Activated CD8-positive, alpha-beta memory T cell treated with anti-CD3 and anti-CD28 coated beads, Interleukin-2, amount 50 U/mL, for 1 hour (primary cell): ENCODE measurements around the gene DPF1.

Experiments
- DNase-seq: peaks from one replicate; pipeline ENCODE4 v3.0.0-alpha.2; 2020; ENCODE audit errors: extremely low read depth

Gene DPF1

DNA sequence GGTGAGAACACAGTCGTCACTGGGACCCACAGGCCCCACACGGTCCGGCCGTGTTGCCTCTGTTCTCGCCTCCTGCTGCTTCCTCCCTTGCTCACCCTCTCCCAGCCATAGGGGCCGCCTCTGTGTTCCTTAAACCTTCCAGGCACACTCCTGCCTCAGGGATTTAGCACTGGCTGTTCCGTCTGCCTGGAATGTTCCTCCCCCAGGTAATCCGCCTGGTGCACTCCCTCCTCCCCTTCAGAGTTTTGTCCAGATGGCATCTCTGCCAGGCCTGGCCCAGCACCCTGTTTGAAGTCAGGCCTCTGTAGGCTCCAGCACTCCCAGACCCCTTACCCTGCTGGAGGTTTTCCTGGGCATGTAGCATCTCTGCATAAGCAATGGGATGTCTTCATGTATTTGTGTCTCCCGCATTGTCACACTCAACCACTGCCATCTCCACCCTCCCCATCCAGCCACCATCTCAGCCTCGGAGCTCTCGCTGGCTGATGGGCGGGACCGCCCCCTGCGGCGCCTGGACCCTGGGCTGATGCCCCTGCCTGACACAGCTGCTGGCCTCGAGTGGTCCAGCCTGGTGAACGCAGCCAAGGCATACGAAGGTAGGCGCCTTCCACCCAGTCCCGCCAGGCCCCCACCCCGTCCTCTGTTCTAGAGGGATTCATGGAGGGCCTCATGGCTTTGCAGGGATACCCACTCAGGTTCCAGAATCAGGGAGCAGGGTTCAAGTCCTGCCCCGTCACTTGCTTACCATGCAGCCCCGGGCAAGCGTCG lies 25.9 kb downstream of the DPF1 start:
- no peak for DNase-seq

DNA sequence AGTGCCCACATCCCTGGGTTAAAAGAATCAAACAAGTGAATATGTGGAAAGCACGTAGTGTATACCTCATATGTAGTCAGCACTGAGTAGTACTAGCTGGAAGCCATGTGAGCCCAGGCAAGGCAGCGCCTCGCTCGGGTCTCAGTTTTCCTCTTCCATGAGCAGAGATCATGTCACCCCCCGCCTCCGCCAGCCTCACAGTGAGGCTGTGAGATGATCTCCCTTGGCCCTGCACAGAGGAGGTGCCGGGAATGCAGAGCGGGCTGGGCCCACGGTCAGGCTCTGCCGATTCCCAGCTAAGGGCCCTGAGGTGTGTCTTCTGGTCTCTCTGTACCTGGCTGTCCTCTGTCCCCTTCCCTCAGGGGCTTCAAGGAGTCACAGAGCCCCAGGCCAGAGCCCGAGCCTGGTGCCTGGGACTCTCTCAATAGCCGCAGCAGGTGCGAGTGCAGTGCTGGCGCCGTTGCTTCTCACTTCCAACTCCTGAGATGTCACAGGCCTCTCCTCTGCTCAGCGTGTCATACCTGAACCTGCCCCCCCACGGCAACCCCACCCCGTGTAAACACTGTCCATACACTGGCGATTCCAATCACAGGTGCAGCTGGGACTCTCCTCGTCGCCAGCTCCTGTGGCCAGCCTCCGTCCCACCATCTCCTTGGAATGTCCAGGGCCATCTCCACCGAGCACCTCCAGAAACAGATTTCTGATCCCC lies 26.9 kb downstream of the DPF1 start:
- DNase-seq: no peak

DNA sequence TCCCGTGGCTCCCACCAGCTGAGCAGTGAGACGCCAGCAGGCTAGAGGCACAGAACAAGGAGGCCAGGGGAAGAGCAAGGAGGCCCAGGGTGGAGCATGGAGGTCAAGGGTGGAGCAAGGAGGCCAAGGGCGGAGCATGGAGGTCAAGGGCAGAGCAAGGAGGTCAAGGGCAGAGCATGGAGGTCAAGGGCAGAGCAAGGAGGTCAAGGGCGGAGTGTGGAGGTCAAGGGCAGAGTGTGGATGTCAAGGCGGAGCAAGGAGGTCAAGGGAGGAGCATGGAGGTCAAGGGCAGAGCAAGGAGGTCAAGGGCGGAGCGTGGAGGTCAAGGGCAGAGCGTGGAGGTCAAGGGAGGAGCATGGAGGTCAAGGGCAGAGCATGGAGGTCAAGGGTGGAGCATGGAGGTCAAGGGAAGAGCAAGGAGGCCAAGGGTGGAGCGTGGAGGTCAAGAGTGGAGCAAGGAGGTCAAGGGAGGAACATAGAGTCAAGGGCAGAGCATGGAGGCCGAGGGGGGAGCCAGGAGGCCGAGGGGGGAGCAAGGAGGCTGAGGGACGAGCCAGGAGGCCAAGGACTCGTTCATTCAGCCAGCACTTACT lies 27.7 kb downstream of the DPF1 start:
- DNase-seq: no peak

DNA sequence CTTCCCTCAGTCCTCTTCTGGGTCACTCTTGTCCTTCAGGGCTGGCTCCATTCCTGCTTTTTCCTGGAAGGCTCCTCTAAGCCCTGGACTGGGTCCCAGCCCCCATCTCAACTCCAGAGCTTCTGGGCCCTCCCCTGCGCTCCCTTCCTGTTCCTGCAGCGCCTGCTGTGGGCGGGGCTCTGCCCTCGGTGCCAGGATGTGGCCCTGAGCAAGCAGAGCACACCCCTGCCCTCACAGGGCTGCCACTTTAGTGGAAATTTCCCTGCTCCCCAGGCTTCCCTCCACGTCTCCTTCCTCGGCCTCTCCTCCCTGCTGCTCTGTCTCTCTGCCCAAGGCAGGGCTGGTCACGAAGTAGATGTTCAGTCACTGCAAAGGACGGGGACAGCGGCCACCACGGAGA lies 28.8 kb downstream of the DPF1 start:
- no peak for DNase-seq

DNA sequence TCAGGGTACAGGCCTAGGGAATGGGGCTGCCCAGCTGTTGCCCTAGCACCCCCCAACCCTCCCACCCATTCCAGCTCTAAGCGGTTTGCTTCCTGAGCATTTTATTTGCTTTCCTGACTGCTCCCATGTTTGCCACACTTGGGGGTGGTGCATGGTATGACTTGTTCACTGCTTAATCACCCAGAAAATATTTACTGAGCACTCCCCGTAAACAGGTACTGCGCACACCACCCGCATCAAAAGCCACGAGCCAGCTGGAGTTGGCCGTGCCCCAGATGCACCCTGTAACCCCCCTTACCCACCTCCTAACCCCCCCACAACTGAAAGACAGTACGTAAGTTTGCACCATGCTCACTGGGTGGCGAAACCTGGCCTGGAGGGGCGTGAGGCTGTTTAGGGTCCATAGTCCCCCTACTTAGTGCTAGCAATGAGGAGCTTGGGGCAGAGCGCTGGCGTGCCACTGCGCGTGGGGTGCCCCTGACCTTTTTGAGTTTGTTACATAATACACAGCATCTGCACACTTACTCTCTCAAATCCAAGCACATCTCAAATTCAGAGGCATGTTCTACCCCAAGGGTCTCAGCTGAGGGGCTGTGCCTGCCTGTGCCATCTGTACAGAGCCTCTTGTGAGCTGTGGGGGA lies 29.8 kb downstream of the DPF1 start:
- no peak for DNase-seq

DNA sequence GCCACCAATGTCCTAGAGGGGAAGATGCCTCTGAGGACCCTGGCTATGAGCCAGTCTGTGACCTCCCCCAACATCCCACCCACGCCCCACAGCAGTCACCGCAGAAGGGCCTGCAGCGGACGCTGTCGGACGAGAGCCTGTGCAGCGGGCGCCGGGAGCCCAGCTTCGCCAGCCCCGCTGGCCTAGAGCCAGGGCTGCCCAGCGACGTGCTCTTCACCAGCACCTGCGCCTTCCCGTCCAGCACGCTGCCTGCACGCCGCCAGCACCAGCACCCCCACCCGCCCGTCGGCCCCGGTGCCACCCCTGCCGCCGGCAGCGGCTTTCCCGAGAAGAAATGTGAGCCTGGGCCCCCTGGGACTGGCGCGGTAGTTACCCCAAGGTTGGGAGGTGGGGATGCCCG lies 30.6 kb downstream of the DPF1 start:
- no peak for DNase-seq

DNA sequence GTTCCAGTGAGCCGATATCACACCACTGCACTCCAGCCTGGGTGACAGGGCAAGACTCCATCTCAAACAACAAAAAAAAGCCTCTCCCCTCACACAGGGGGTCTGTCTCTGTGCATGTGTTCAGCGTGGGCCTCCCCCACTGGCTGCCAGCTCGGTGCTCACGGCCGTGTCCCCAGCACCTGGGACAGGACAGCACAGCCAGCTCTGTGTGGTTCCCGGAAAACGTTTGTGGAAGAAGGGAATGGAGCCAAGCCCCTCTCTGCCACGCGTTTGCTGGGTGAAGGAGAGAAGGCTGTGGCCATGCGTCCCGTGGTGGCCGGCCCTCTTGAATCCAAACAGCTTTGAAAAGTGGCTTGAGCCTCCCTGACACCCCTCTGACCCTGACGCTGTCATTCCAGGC lies 32.3 kb downstream of the DPF1 start:
- no peak for DNase-seq

DNA sequence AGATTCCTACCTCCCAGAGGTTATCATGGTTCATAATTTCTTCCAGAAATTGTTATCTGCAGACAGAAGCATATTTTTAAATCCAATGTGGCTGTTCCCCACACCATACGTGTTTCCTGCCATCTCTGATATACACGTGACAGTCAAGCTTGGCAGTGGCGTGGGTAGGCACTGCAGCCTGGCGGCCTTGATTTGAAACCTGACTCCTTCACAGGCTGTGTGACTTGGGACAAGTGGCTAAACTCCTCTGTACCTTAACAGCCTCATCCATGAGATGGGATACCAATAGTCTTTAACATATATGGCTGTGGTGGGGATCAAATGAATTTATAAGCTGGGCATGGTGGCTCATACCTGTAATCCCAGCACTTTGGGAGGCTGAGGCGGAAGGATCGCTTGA lies 33.2 kb downstream of the DPF1 start:
- no peak for DNase-seq

DNA sequence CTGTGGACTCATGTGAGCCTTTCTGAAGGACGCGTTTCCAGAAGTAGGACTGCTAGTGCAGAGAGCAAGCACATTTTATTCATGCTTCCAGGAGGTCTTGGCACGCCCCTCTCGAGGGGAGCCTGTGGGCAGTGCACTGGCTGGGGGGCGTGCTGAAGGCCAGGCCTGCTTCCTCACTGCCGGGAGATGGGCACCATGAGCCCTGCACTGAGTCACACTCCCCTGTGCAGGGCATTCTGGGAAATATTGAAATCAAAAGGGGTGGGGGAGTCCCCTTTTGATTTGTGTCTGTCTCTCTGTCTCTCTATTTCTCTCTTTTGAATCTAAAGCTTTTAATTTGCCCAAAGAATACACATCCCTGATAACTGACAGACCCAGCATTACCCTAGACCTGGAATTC lies 34.0 kb downstream of the DPF1 start:
- no peak for DNase-seq

DNA sequence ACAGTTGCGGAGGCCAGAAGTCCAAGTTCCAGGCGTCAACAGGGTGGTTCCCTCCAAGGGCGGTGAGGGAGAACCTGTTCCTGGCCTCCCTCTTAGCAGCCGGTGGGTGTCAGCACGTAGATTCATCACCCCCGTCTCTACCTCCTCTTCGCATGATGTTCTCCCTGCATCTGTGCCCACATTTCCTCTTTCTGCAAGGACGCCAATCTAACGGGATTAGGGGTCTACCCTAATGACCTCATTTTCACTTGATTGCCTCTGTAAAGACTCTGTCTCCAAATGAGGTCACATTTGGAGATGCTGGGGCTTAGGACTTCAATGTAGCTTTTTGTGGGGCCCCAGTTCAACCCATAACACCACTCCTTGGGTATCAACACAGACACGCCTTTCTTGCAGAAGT lies 38.5 kb downstream of the DPF1 start:
- DNase-seq: no peak

DNA sequence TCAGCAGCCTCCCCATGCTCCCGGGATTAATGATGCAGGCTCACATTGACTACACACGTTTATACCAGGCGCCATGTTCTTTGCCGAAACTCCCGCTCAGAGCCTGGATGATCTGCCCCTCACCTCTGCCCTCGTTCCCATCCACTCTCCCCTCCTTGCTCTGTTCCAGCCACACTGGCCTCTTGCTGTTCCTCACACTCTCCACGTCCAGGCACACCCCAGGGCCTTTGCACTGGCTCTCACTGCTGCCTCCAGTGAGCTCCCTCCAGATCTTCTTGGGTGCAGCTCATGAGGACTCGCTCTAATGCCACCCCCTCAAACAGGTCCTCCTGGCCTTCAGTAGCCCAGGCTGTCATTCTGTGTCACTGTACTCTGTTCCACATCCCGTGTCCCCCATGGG lies 39.2 kb downstream of the DPF1 start:
- DNase-seq: no peak

DNA sequence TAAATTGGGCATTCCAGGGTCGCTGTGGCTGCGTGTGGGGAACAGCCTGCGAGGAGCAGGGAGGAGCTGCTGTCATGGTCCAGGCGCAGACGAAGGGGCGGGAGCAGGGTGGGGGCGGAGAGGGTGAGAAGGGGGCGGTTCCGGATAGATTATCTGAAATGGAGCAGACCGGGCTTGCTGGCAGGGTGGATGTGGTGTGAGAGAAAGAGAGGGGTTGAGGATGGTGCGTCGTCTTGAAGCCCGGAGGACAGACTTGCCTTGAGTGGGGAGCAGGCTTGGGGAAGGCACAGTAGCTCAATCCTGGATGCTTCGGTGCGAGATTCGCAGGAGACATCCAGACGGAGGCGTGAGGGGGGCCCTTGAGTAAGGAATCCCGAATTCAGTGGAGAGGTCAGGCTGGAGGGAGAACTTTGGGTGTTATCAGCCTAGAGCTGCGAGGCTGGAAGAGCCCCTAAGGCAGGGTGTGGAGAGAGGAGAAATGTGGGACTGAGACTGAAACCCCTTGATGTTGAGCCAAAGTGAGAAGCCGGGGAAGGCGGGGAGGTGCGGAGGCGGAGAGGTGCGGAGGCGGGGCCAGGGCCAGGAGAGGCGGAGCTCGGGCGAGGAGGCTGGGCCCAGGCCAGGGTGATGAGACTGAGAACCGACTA lies 40.6 kb downstream of the DPF1 start:
- no peak for DNase-seq

DNA sequence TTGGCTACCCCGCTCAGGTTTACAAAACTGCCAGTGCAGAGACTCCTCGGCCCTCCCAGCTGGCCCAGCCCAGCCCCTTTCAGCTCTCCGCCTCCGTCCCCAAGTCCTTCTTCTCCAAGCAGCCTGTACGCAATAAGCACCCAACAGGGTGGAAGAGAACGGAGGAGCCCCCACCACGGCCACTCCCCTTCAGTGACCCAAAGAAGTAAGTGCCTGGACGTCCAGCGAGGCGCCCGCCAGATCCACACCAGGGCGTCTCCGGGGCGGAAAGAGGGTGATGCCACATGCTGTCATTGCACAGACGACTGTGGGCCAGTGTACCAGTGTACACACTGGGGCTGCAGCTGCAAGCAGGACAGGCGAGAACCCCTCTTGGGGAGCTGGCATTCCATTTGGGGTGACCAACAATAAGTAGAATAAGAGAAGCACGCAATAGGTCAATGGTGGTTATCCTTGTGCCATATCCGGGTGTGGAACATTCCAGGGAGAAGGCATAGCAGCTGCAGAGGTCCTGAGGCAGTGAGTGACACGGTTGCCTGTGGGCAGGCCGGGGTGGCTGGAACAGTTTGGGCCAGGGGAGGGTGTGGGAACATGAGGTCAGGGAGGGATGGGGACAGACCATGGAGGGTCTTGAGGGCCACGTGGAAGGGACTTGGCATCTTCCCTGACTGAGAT lies 41.3 kb downstream of the DPF1 start:
- DNase-seq: no peak

DNA sequence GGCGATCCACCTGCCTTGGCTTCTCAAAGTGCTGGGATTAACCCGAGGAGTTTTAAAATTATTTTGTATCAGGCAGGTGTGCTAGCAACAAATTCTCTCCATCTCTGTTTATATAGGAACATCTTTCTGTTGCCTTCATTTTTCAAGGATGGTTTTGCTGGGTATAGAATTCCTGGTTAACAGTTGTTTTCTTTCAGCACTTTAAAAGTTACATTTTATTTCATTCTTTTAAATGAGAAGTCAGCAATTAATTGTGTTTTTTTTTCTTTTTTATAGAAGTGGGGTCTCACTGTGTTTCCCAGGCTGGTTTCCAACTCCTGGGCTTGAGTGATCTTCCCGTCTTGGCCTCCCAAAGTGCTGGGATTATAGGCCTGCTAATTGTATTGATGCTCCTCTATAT lies 44.0 kb downstream of the DPF1 start:
- no peak for DNase-seq

DNA sequence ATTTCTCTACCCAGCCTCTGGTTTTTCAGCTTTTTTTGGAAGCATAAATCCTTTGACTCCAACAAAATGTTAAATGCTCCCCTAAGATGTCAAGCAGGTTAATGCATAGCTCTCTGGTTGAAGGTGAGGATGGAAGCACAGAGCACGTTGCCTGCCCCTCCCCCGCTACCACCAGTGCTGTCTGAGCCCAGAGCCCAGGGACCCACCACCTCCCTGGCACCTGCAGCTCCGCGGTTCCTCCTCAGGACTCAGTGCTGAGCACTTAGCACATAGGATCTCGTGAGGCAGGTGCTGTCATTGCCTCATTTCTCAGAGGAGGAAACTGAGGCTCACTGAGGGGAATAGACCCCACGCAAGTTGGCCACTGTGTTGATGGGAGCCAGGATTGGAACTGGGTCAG lies 48.6 kb downstream of the DPF1 start:
- DNase-seq: no peak

DNA sequence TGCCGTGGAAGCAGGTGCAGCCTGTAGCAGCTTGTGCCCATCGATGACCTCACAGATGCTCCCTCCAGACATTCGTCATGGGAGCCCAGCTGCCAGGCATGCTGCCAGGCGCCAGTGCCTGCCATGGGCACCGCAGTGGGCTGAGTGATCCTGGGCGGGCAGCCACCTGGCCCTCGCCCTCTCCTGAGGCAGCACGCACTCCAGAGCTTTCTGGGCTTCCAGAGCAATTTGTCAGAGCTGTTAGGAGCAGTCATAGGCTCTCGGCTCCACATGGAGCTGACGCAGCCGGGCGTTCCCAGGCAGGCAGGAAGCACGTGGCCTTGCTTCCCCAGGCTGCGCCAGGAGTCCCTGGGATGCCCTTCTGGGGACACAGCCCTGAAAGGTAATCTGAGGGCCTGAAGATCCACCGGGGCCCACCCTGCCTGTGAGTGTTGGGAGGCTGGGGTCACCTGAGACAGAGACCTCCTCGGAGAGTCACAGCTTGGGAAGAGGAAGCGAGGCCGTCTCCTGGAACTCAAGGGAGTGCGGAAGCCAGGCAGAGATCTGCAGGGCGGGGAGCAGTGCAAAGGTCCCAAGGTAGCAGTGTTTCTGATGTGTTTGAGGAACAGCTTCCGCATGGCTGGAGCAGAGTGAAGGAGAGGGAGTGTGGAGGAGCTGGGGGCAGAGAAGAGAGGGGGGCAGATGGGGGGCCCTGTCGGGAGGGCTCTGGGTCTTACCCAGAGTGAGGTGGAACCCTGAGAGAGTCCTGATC lies 50.6 kb downstream of the DPF1 start:
- DNase-seq: no peak

DNA sequence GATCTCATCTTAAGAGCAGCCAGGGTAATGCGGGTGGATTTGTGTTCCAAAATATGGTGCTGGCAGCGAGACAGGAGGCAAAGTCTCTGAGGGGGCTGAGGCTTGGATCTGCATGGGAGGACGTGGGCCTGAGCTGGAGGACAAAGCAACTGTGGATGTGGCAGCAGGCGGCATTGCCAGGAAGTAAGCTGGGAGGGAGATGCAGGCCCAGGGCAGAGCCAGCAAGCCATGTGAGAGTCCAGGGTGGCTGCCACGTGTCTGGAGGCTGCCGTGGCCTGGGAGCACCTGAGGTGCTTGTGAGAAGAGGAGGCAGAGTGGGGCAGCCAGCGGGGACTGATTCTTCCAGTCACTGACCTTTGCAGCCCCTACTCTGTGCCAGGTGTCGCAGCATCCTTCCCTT lies 52.0 kb downstream of the DPF1 start:
- DNase-seq: no peak

DNA sequence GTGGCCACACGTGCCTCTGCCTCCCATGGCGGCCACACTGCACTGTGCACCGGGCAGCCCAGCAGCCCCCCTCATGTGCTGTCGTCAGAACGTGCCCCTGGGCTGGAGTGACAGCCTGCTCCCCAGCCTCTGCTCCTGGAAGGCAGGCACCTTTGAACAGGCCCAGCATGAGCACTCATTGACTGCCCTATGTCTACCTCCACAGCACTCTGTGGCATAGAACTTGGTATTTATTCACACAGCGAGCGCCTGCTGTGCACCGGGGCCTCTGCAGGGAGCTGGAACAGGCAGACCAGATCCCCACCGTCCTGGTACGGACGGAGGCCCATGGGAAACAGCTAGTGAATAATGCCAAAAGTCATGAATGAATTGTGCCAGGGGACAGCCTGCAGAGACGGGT lies 53.7 kb downstream of the DPF1 start:
- no peak for DNase-seq

DNA sequence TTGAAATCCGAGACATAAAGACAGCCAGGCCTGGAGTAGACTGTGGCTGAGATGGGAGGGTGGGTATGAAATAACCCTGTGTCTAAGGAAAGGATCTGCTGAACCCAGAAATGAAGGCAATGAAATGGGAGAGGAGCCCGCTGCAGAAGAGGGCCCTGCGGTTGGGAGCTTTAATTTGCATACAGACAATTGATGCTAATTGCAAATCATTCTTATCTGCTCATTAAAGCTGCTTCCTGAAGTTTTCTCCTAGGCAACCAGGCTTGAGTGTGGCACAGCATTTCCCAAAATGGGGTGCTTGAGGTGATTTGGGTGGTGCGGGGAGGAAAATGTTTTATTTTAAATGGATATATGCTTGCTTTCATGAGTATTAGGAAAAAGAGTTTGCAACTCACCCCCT lies 55.4 kb downstream of the DPF1 start:
- DNase-seq: no peak

DNA sequence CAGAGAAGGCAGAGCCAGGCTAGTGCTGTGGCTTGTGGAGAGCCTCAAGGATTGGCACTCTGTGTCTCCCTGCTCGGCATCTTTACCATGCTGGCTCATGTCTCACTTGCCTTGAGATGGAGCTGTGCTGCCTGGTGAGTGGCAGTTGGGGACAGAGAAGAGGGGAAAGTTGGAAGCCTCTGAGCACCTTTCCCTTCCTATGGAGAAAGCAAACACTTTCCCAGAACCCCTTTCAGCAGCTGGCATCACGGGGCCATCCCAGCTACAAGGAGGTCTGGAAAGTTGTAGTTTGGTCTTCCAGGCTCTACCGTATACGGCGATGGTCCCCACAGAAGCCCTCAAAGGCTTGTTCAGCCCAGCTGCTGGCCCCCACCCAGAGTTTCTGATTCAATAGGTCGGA lies 58.7 kb downstream of the DPF1 start:
- DNase-seq: no peak

DNA sequence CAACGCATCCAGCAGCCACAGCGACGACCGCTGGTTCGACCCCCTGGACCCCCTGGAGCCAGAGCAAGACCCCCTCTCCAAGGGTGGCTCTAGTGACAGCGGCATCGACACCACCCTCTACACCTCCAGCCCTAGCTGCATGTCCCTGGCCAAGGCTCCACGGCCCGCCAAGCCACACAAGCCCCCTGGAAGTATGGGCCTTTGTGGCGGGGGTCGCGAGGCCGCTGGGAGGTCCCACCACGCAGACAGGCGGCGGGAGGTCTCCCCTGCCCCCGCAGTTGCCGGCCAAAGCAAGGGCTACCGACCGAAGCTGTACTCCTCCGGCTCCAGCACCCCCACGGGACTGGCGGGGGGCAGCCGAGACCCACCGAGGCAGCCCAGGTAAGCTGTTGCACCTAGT lies 59.5 kb downstream of the DPF1 start:
- no peak for DNase-seq
